ENCODE data around the gene CREBL2.
"Not testable (repeated sequence)": the region's sequence is repeated elsewhere in the genome, so short reads cannot be mapped to it uniquely, and the experiment has no call there.

CREBL2 gene

GRCh38 chr12:12611512-12612306, at the start of gene CREBL2:
Gene CREBL2, plus strand, starts transcription at chr12:12611876. Its CDS starts 297 bp downstream, at chr12:12612173.
- TF ChIP-seq CTCF (IDR thresholded peaks at IDR 0.05; ENCODE audit: insufficient read depth, low read depth, low read length, missing control alignments): no peak
- peak within 1 kb of the TSS; percentile 66 for H3K4me3 ChIP-seq (ENCODE audit: low read length)
- peak; percentile 91 for DNase-seq (ENCODE audit: low read depth)

- peak; percentile 41 for DNase-seq (ENCODE audit: low read depth)
- no peak for TF ChIP-seq CTCF (IDR thresholded peaks at IDR 0.05; ENCODE audit: insufficient read depth, low read depth, low read length, missing control alignments)
- H3K4me3 ChIP-seq (ENCODE audit: low read length): peak overlapping the region; percentile 68
Observed at GRCh38 chr12:12562016-12562483, 49.6 kb upstream of the CREBL2 start.

DNA sequence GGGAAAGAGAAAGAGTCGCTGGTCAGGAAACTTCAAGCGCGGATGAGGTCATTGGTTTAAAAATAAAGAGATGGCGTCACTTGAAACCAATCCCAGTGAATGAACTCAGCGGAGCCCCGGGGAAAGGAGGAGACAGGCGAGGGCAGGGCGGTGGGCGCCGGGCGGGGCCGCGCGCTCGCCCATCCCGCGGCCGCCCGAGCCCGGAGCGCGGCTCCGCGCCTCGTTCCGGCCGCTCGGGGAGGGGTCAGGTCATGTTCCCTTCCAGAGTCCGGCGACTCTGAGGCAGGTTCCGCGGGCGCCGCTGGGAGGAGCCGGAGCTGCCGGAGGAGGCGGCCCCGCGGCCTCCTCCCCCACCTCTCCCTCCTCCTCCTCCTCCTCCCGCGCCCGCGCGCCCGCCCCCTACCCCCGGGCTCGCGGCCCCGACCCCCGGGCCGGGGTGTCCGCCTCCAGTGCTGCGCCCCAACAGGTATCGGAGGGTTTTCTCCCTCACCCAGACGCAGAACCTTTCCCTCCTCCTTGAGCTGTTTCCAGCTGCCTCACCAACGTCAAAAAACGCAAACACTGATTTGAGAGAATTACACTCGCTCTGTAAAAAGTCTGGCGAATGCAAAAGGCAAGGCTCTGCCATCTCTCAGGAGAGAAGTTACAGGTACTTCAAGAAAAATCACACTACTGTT, 49.0 kb upstream of the CREBL2 start, which contains the start of gene DUSP16:
TSS of gene DUSP16 (minus strand) at position 279 of the 677 bp plus-strand sequence. CDS start 41,765 bp downstream, outside the sequence.
- H3K4me3 ChIP-seq (ENCODE audit: low read length): peak within 1 kb of the TSS; percentile 68
- TF ChIP-seq CTCF (IDR thresholded peaks at IDR 0.05; ENCODE audit: insufficient read depth, low read depth, low read length, missing control alignments): no peak
- peak; percentile 96 for DNase-seq (ENCODE audit: low read depth)

GRCh38 chr12:12563290-12563928, 48.3 kb upstream of the CREBL2 start:
- TF ChIP-seq CTCF (IDR thresholded peaks at IDR 0.05; ENCODE audit: insufficient read depth, low read depth, low read length, missing control alignments): no peak
- peak overlapping the region; percentile 68 for H3K4me3 ChIP-seq (ENCODE audit: low read length)
- DNase-seq (ENCODE audit: low read depth): peak; percentile 55

DNA sequence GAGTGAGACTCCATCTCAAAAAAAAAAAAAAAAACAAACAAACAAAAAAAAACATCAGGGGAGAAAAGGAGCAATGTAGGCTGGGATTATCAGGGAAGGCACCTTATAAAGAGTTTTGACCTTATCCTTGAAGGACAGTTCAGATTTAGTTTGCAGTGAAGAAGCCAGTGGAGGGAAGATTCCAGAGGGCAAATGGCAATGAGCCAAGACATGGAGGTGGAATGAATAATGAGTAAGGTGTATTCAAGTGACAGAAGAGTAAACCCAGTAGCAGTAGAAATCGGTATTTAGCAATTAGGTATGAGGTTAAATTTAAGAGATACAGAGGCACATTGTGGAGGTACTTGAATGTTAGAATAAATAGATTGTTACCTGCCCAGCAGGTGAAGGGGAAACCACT, 46.8 kb upstream of the CREBL2 start:
- no peak overlapping the region for H3K4me3 ChIP-seq (ENCODE audit: low read length)
- DNase-seq (ENCODE audit: low read depth): peak; percentile 52
- TF ChIP-seq CTCF (IDR thresholded peaks at IDR 0.05; ENCODE audit: insufficient read depth, low read depth, low read length, missing control alignments): no peak

DNA sequence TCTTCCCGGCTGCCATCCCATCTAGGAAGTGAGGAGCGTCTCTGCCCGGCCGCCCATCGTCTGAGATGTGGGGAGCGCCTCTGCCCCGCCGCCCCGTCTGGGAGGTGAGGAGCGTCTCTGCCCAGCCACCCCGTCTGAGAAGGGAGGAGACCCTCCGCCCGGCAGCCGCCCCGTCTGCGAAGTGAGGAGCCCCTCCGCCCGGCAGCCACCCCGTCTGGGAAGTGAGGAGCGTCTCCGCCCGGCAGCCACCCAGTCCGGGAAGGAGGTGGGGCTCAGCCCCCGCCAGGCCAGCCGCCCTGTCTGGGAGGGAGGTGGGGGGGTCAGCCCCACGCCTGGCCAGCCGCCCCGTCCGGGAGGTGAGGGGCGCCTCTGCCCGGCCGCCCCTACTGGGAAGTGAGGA, 45.7 kb upstream of the CREBL2 start:
- H3K4me3 ChIP-seq (ENCODE audit: low read length); DNase-seq (ENCODE audit: low read depth): not testable (repeated sequence)

GRCh38 chr12:12572659-12573058, 39.0 kb upstream of the CREBL2 start:
- no peak for DNase-seq (ENCODE audit: low read depth)
- TF ChIP-seq CTCF (IDR thresholded peaks at IDR 0.05; ENCODE audit: insufficient read depth, low read depth, low read length, missing control alignments): no peak
- no peak overlapping the region for H3K4me3 ChIP-seq (ENCODE audit: low read length)
